Common myeloid progenitor, CD34-positive (primary cell): Measurements from ENCODE around the gene GCAT. TPM values are rescaled to one million over a fixed set of nuclear protein-coding genes. Genes with fewer than 3 reads are reported as not detected.

Source experiments
- CTCF ChIA-PET: fragments of 350-600 bp; sonication (Branson Sonifier 250); formaldehyde crosslinking; loops from one replicate; lab custom pipeline; 2021; ENCODE audit warnings: antibody characterized with exemption; lab: Charles Lee
- POLR2A ChIA-PET: fragments of 350-600 bp; sonication (Branson Sonifier 250); formaldehyde crosslinking; loops from one replicate; lab custom pipeline; 2021; ENCODE audit warnings: antibody characterized with exemption; lab: Charles Lee
- DNase-seq, 3 donors: peaks; one replicate each; pipeline versions ENCODE4 v3.0.0 to v3.0.0-alpha.2; 2013
- H3K27ac ChIP-seq, 2 experiments: 1 replicate in 1 of 2; 2 replicates in 1 of 2; pipeline ENCODE4 v1.7.0; 2013; ENCODE audit warnings: inconsistent platforms in 2 of 2, low read length in 2 of 2, mild to moderate bottlenecking in 2 of 2, low read depth in 1 of 2, moderate library complexity in 1 of 2; ENCODE audit not compliant: severe bottlenecking in 2 of 2, insufficient read depth in 1 of 2, poor library complexity in 1 of 2
- H3K27me3 ChIP-seq, 5 experiments: replicated peaks in 2 of 5; 1 replicate in 3 of 5; 2 replicates in 2 of 5; pipeline versions ENCODE4 v1.6.1 to v1.7.0; 2013; ENCODE audit warnings: low read length in 4 of 5, mild to moderate bottlenecking in 2 of 5, moderate library complexity in 2 of 5, inconsistent platforms in 1 of 5; ENCODE audit not compliant: insufficient read depth in 5 of 5, control insufficient read depth in 4 of 5
- H3K36me3 ChIP-seq, 4 experiments: 1 replicate in 2 of 4; 2 replicates in 2 of 4; pipeline versions ENCODE4 v1.6.1 to v1.7.0; 2013; ENCODE audit warnings: low read length in 3 of 4, control low read depth in 1 of 4, mild to moderate bottlenecking in 1 of 4; ENCODE audit not compliant: control insufficient read depth in 4 of 4, insufficient read depth in 4 of 4
- H3K4me1 ChIP-seq, 4 experiments: 1 replicate in 3 of 4; 2 replicates in 1 of 4; pipeline versions ENCODE4 v1.6.1 to v1.7.1; 2013; ENCODE audit warnings: low read length in 3 of 4, mild to moderate bottlenecking in 3 of 4, control low read depth in 1 of 4, inconsistent platforms in 1 of 4, moderate library complexity in 1 of 4; ENCODE audit not compliant: control insufficient read depth in 4 of 4, insufficient read depth in 4 of 4; ENCODE audit errors: control extremely low read depth in 1 of 4
- H3K4me3 ChIP-seq, 7 experiments: 1 replicate in 4 of 7; 2 replicates in 3 of 7; pipeline versions ENCODE4 v1.5.1 to v1.7.0; 2013; ENCODE audit warnings: mild to moderate bottlenecking in 7 of 7, low read length in 6 of 7, moderate library complexity in 6 of 7, inconsistent platforms in 2 of 7, low read depth in 2 of 7, control low read depth in 1 of 7; ENCODE audit not compliant: insufficient read depth in 4 of 7, control insufficient read depth in 1 of 7; ENCODE audit errors: extremely low read depth in 1 of 7
- H3K9me3 ChIP-seq, 5 experiments: 1 replicate in 4 of 5; 2 replicates in 1 of 5; pipeline versions ENCODE4 v1.6.1 to v1.7.1; 2013; ENCODE audit warnings: low read length in 4 of 5, mild to moderate bottlenecking in 2 of 5, inconsistent platforms in 1 of 5, low read depth in 1 of 5, moderate library complexity in 1 of 5; ENCODE audit not compliant: control insufficient read depth in 4 of 5, insufficient read depth in 2 of 5; ENCODE audit errors: control extremely low read depth in 1 of 5
- WGBS: methylation state at CpG from one replicate; pipeline ENCODE4 v1.1.5; 2013; ENCODE audit not compliant: insufficient coverage; 5-methylcytosine and 5-hydroxymethylcytosine counted together
- polyA plus RNA-seq: library from polyadenylated mRNA; unstranded; fragments of 120-200 nt; gene quantifications from one replicate; pipeline ENCODE4 v1.2.1, GENCODE V29; 2013

GCAT gene
- polyA plus RNA-seq = 11.9 TPM

GRCh38 chr22:37807410-37808293 lies at the start of gene GCAT:
Gene GCAT, plus strand, starts transcription at chr22:37807934. Its CDS starts 34 bp downstream, at chr22:37807968.
- no peaks in the 10 kb centered on the region for H3K9me3 ChIP-seq
- peak within 1 kb of the TSS; percentile 49 to 97 (median 77) for H3K4me3 ChIP-seq
- 0% methylated on average over 41 of the region's 73 CpGs for WGBS
- H3K36me3 ChIP-seq = peaks cover 0 to 4% (median 2%) of the 10 kb centered on the region in 4 experiments
- peak; percentile 94 to 97 (median 97) for DNase-seq
- peaks cover 16 to 50% (median 47%) of the 10 kb centered on the region in 4 experiments for H3K4me1 ChIP-seq
- peak within 1 kb of the TSS; percentile 8 to 82 for H3K27ac ChIP-seq
- POLR2A ChIA-PET = interaction anchor here (1.1 to 1.9 kb wide), 2 partner anchors 10 to 49 kb away, joined by 5 to 8 read pairs; no protein-coding TSS in a partner anchor
- no peaks in the 10 kb centered on the region for H3K27me3 ChIP-seq
- CTCF ChIA-PET = interaction anchor here (1.0 to 4.0 kb wide), 6 partner anchors 10 to 58 kb away, joined by 3 to 52 read pairs (median 3); partner anchors contain the start of gene GALR3

GRCh38 chr22:37758694-37759093 lies 49.0 kb upstream of the GCAT start:
- Histone ChIP-seq H3K4me3 (peak overlapping the region in 1 of 7 experiments; percentile 16), H3K27ac (no peak overlapping the region), H3K4me1 (peaks cover 0 to 20% (median 18%) of the 10 kb centered on the region in 4 experiments), H3K27me3 (no peaks in the 10 kb centered on the region), H3K9me3 (no peaks in the 10 kb centered on the region), H3K36me3 (peaks cover 4 to 72% (median 51%) of the 10 kb centered on the region in 4 experiments)
- peak; percentile 24 to 79 (median 75) for DNase-seq
- CTCF ChIA-PET = interaction anchor here (0.7 to 2.0 kb wide), 3 partner anchors 9 to 216 kb away, joined by 3 to 8 read pairs (median 3); no protein-coding TSS in a partner anchor
- POLR2A ChIA-PET = interaction anchor here (1.4 kb wide), 1 partner anchor 49 kb away, joined by 5 read pairs; the partner anchor contains the start of gene GCAT
- 24% methylated on average over 10 of the region's 10 CpGs for WGBS

DNA sequence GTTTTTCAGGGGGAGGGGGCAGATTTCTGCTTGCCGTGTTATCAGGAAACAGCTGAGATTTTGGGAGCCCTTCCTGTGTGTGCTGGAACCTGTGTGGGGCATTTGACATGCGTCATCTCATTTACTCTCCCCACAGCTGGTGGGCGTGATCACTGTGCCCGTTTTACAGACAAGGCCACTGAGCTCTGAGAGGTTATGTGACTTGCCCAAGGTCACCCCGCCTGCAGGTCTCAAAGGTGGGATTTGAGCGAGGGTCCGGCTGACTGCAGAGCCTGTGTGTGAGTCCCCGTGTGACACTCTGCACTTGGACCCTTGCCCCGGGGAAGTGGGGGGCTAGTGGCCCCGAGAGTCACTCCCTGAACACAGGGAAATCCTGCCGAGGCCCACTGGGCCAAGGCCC lies 48.5 kb upstream of the GCAT start:
- Histone ChIP-seq H3K36me3 (peaks cover 4 to 72% (median 52%) of the 10 kb centered on the region in 4 experiments), H3K4me1 (peaks cover 0 to 20% (median 18%) of the 10 kb centered on the region in 4 experiments), H3K9me3 (no peaks in the 10 kb centered on the region), H3K4me3 (no peak overlapping the region), H3K27ac (no peak overlapping the region), H3K27me3 (no peaks in the 10 kb centered on the region)
- CTCF ChIA-PET = interaction anchor here (0.8 kb wide), 1 partner anchor 139 kb away, joined by 3 read pairs; no protein-coding TSS in a partner anchor
- DNase-seq = no peak
- 87% methylated on average over 11 of the region's 11 CpGs for WGBS
- POLR2A ChIA-PET = interaction anchor here (1.4 kb wide), 1 partner anchor 48 kb away, joined by 5 read pairs; the partner anchor contains the start of gene GCAT

GRCh38 chr22:37760152-37760551 lies 47.6 kb upstream of the GCAT start:
- ChIA-PET POLR2A (no interaction called here), CTCF (no interaction called here)
- Histone ChIP-seq H3K27ac (no peak overlapping the region), H3K27me3 (no peaks in the 10 kb centered on the region), H3K4me1 (peaks cover 0 to 20% (median 18%) of the 10 kb centered on the region in 4 experiments), H3K9me3 (no peaks in the 10 kb centered on the region), H3K4me3 (no peak overlapping the region), H3K36me3 (peaks cover 4 to 67% (median 46%) of the 10 kb centered on the region in 4 experiments)
- DNase-seq = no peak
- WGBS = no CpG with 5 or more reads among the region's 3 CpGs

DNA sequence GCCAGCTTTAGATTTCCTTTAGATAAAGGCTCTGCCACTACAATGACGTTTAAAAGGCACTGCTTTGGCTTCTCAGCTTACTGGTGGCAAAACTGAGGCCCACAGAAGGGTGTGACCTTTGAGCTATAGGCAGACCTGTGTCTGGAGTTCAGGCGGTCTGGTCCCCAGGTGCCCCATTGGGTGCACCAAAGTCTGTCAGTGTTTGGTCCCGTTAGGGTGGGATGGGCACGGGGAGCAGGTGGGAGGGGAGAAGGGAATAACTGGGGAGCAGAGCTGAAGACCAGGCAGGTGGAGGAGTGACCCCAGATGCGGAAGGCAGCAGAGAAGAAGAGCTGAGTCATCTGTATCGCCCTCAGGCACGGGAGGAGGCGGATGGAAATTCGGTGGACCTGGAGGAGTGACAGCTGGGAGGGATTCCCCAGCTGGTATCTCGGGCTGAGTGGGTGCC lies 45.3 kb upstream of the GCAT start:
- H3K27ac ChIP-seq = no peak overlapping the region
- H3K4me1 ChIP-seq = peaks cover 0 to 17% (median 16%) of the 10 kb centered on the region in 4 experiments
- no peak overlapping the region for H3K4me3 ChIP-seq
- POLR2A ChIA-PET = no interaction called here
- 95% methylated on average over 10 of the region's 10 CpGs for WGBS
- H3K27me3 ChIP-seq = no peaks in the 10 kb centered on the region
- peaks cover 2 to 57% (median 36%) of the 10 kb centered on the region in 4 experiments for H3K36me3 ChIP-seq
- no peaks in the 10 kb centered on the region for H3K9me3 ChIP-seq
- DNase-seq = no peak
- CTCF ChIA-PET = interaction anchor here (0.6 to 2.6 kb wide), 3 partner anchors 16 to 92 kb away, joined by 3 to 6 read pairs (median 3); no protein-coding TSS in a partner anchor

DNA sequence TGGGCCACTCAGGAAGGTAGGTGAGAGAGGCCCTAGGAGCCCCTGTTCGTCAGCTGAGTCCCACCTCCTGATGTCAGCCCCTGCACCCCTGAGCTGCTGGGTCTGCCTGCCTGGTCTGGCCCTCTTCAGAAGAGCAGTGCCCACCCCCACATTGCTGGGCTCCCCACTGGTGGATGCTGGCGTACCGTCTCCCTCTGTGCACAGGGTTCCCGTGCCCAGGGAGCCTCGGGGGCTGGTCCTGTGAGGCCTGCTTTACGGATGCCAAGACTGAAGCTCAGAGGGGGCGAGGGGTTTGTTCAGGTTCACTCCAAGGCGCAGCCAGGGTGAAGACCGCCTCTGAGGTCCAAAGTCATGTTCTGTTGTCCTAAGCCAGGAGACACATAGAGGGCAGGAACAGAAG lies 44.7 kb upstream of the GCAT start:
- Histone ChIP-seq H3K9me3 (no peaks in the 10 kb centered on the region), H3K36me3 (peaks cover 2 to 58% (median 36%) of the 10 kb centered on the region in 4 experiments), H3K27ac (no peak overlapping the region), H3K4me3 (no peak overlapping the region), H3K4me1 (peaks cover 0 to 11% (median 10%) of the 10 kb centered on the region in 4 experiments), H3K27me3 (no peaks in the 10 kb centered on the region)
- WGBS = 95% methylated on average over 9 of the region's 9 CpGs
- POLR2A ChIA-PET = no interaction called here
- CTCF ChIA-PET = interaction anchor here (0.6 to 2.6 kb wide), 2 partner anchors 15 to 93 kb away, joined by 3 to 6 read pairs; no protein-coding TSS in a partner anchor
- DNase-seq = no peak
